MM.1S (cell line): ENCODE data around the gene ITPR3.

Source experiments
- DNase-seq: peaks from one replicate; pipeline ENCODE4 v3.0.0-alpha.2; 2015
- H2AFZ ChIP-seq: fragments of 300-600 bp; sonication (generic); 2 replicates; pipeline ENCODE4 v1.6.0; 2016; ENCODE audit warnings: antibody characterized with exemption, low read length
- H3F3A ChIP-seq: fragments of 300-600 bp; sonication (generic); 2 replicates; pipeline ENCODE4 v1.6.1; 2016; ENCODE audit warnings: mild to moderate bottlenecking, antibody characterized with exemption, low read length, moderate library complexity, mixed read lengths; ENCODE audit not compliant: insufficient read depth
- H3K27ac ChIP-seq: fragments of 300-600 bp; sonication (generic); 2 replicates; pipeline ENCODE4 v1.5.1; 2016; ENCODE audit warnings: mild to moderate bottlenecking, low read length
- H3K27me3 ChIP-seq: fragments of 300-600 bp; sonication (generic); replicated peaks from 2 replicates; pipeline ENCODE4 v1.6.0; 2016; ENCODE audit warnings: low read length; ENCODE audit not compliant: insufficient read depth
- H3K36me3 ChIP-seq: fragments of 300-600 bp; sonication (generic); replicated peaks from 2 replicates; pipeline ENCODE4 v1.6.1; 2016; ENCODE audit warnings: mild to moderate bottlenecking, low read length, mixed read lengths; ENCODE audit not compliant: insufficient read depth
- H3K4me1 ChIP-seq: fragments of 300-600 bp; sonication (generic); 2 replicates; pipeline ENCODE4 v1.6.1; 2016; ENCODE audit warnings: low read length, mixed read lengths
- H3K4me2 ChIP-seq: fragments of 300-600 bp; sonication (generic); 2 replicates; pipeline ENCODE4 v1.6.0; 2016; ENCODE audit warnings: low read depth, low read length
- H3K4me3 ChIP-seq: fragments of 300-600 bp; sonication (generic); 2 replicates; pipeline ENCODE4 v1.5.1; 2016; ENCODE audit warnings: low read length, mixed read lengths
- H3K79me2 ChIP-seq: fragments of 300-600 bp; sonication (generic); 2 replicates; pipeline ENCODE4 v1.6.1; 2016; ENCODE audit warnings: mixed run types, low read length, mixed read lengths
- H3K9ac ChIP-seq: fragments of 300-600 bp; sonication (generic); 2 replicates; pipeline ENCODE4 v1.6.1; 2016; ENCODE audit warnings: low read length, mixed read lengths
- H3K9me2 ChIP-seq: fragments of 300-600 bp; sonication (generic); replicated peaks from 2 replicates; pipeline ENCODE4 v1.6.1; 2016; ENCODE audit warnings: mild to moderate bottlenecking, low read length, mixed read lengths; ENCODE audit not compliant: insufficient read depth
- H3K9me3 ChIP-seq: fragments of 300-600 bp; sonication (generic); replicated peaks from 2 replicates; pipeline ENCODE4 v1.6.1; 2016; ENCODE audit warnings: mild to moderate bottlenecking, low read length, mixed read lengths; ENCODE audit not compliant: insufficient read depth
- H4K20me1 ChIP-seq: fragments of 300-600 bp; sonication (generic); 2 replicates; pipeline ENCODE4 v1.6.1; 2016; ENCODE audit warnings: mild to moderate bottlenecking, low read length, moderate library complexity, mixed read lengths; ENCODE audit not compliant: insufficient read depth
- EZH2 ChIP-seq: fragments of 300-600 bp; sonication (generic); optimal IDR thresholded peaks from 2 replicates; pipeline ENCODE3; 2017; ENCODE audit warnings: low read depth, mild to moderate bottlenecking, antibody characterized with exemption, low read length, mixed read lengths
- EZH2phosphoT487 ChIP-seq: fragments of 300-600 bp; sonication (generic); IDR thresholded peaks from 2 replicates; pipeline ENCODE4 v1.6.1; 2018; ENCODE audit warnings: antibody characterized with exemption, low read length
- TF ChIP-seq, protein P1 (sequence below): fragments of 300-600 bp; sonication (generic); IDR thresholded peaks from 2 replicates; pipeline ENCODE4 v1.5.1; 2016; ENCODE audit warnings: antibody characterized with exemption, low read length, mixed read lengths

ITPR3 gene

DNA sequence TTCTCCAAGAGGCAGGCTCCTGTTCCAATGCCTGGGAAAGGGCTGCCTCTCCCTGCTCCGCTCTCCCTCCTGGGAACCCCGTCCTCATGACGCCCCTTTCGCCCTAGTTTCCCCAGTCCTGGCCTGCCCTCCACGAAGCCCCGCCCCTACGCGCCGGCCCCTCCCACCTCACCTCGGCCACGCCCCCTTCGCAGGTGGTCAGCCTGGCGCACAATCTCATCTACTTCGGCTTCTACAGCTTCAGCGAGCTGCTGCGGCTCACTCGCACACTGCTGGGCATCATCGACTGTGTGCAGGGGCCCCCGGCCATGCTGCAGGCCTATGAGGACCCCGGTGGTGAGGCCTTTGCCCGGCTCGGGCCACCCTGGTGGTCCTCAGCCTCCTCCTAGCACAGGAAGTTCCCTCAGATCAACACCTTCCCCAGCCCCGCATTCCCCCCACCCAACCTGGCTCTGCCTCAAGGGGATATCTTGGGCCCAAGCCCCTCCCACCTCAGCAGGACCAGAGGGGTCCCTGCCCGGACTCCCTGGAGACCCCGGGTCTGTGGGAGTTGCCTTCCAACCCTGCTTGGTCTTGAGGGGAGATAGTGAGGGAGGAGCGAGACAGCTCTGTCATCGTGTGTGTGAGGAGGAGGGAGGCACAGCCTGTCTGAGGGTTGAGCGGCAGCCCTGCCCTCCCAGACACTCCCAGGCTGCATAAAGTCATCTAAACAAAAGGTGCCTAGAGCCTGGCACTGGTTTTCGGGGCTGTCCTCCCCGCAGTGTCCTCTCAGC is 50.0 kb downstream of the ITPR3 start:
- no peaks in the 10 kb centered on the region for H3K4me1 ChIP-seq
- H3K9me2 ChIP-seq: no peaks in the 10 kb centered on the region
- no peaks in the 10 kb centered on the region for H4K20me1 ChIP-seq
- no peak for TF ChIP-seq EZH2phosphoT487
- H3K79me2 ChIP-seq: no peaks in the 10 kb centered on the region
- no peak overlapping the region for H3K4me2 ChIP-seq
- DNase-seq: no peak
- no peak overlapping the region for H3K4me3 ChIP-seq
- H3K36me3 ChIP-seq: no peaks in the 10 kb centered on the region
- H3F3A ChIP-seq: no peaks in the 10 kb centered on the region
- H3K27me3 ChIP-seq: no peaks in the 10 kb centered on the region
- no peak overlapping the region for H3K9ac ChIP-seq
- no peak overlapping the region for H2AFZ ChIP-seq
- H3K9me3 ChIP-seq: no peaks in the 10 kb centered on the region
- no peak overlapping the region for H3K27ac ChIP-seq

DNA sequence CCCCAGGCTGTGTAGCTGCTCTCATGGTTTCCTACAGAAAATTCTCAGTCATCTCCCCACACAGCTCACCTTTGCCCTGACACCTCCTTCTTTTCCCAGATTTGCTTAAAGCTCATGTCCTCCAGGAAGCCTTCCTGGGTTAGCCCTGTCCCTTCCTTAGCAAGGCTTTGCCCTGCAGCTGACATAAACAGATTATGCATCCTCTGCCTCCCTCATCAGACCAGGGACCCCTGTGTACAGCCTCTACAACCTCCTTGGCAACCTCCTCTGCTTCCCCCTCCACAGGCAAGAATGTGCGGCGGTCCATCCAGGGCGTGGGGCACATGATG is 50.6 kb downstream of the ITPR3 start:
- Histone ChIP-seq H3K79me2 (no peaks in the 10 kb centered on the region), H3K4me3 (no peak overlapping the region), H3K27ac (no peak overlapping the region), H4K20me1 (no peaks in the 10 kb centered on the region), H3K4me1 (no peaks in the 10 kb centered on the region), H3F3A (no peaks in the 10 kb centered on the region), H3K27me3 (no peaks in the 10 kb centered on the region), H3K4me2 (no peak overlapping the region), H3K9me3 (no peaks in the 10 kb centered on the region), H3K9ac (no peak overlapping the region), H3K36me3 (no peaks in the 10 kb centered on the region), H3K9me2 (no peaks in the 10 kb centered on the region), H2AFZ (no peak overlapping the region)
- no peak for TF ChIP-seq EZH2phosphoT487
- no peak for TF ChIP-seq EZH2
- TF ChIP-seq, protein P1, sequence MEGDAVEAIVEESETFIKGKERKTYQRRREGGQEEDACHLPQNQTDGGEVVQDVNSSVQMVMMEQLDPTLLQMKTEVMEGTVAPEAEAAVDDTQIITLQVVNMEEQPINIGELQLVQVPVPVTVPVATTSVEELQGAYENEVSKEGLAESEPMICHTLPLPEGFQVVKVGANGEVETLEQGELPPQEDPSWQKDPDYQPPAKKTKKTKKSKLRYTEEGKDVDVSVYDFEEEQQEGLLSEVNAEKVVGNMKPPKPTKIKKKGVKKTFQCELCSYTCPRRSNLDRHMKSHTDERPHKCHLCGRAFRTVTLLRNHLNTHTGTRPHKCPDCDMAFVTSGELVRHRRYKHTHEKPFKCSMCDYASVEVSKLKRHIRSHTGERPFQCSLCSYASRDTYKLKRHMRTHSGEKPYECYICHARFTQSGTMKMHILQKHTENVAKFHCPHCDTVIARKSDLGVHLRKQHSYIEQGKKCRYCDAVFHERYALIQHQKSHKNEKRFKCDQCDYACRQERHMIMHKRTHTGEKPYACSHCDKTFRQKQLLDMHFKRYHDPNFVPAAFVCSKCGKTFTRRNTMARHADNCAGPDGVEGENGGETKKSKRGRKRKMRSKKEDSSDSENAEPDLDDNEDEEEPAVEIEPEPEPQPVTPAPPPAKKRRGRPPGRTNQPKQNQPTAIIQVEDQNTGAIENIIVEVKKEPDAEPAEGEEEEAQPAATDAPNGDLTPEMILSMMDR: no peak
- DNase-seq: no peak

DNA sequence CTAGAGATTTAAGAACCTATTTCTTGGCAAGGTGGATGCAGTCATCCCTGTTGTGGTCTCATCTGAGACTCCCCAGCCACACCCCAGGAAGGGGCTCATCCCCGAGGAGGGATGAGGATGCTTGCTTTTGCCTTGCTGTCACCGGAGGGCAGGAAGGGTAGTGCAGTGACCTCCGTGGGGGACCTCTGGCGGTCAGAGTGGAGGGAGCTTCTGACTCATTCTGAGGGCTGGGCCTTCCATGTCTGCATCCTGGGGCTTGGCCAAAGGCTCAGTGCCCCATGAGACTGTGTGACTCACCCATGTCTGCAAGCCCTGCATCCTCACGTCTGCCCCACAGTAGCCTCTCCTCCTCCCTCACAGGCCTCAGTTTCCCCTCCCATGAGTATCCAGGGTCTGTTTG is 51.7 kb downstream of the ITPR3 start:
- H2AFZ ChIP-seq: no peak overlapping the region

DNA sequence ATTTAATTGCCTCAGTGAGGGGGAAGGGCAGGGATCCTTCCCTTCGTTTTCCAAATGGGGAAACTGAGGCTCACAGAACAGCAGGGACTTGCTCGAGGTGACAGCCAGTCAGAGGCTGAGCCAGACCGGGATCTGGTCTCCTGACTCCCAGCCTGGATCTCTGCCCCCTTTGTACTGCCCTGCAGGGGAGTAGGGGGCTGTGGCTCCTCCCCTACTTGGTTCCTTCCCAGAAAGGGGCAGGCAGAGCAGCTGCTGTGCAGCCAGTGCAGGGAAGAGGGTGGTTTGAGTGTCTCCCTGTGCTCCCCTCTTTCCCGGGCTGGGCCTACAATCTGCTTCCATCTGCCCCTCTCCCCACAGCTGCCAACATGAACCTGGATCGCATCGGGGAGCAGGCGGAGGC is 52.7 kb downstream of the ITPR3 start:
- Histone ChIP-seq H3K4me3 (no peak overlapping the region), H3K36me3 (no peaks in the 10 kb centered on the region), H4K20me1 (no peaks in the 10 kb centered on the region), H2AFZ (no peak overlapping the region), H3K27ac (no peak overlapping the region), H3F3A (no peaks in the 10 kb centered on the region), H3K79me2 (no peaks in the 10 kb centered on the region), H3K9me2 (no peaks in the 10 kb centered on the region), H3K27me3 (no peaks in the 10 kb centered on the region), H3K4me1 (no peaks in the 10 kb centered on the region), H3K4me2 (no peak overlapping the region), H3K9me3 (no peaks in the 10 kb centered on the region), H3K9ac (no peak overlapping the region)
- TF ChIP-seq EZH2 (no peak), EZH2phosphoT487 (no peak)
- TF ChIP-seq, protein P1: no peak
- DNase-seq: no peak

More for the DNA sequence above, 51.7 kb downstream of the ITPR3 start:
- no peak for DNase-seq
- Histone ChIP-seq H3K9me2 (no peaks in the 10 kb centered on the region), H3K79me2 (no peaks in the 10 kb centered on the region), H4K20me1 (no peaks in the 10 kb centered on the region), H3F3A (no peaks in the 10 kb centered on the region), H3K9ac (no peak overlapping the region), H3K4me2 (no peak overlapping the region), H3K27me3 (no peaks in the 10 kb centered on the region), H3K4me1 (no peaks in the 10 kb centered on the region), H3K9me3 (no peaks in the 10 kb centered on the region), H3K36me3 (no peaks in the 10 kb centered on the region), H3K27ac (no peak overlapping the region), H3K4me3 (no peak overlapping the region)
- TF ChIP-seq, protein P1: no peak
- TF ChIP-seq EZH2phosphoT487: no peak
- TF ChIP-seq EZH2: no peak
